Measurements from ENCODE around the gene CT45A5.
"Not testable (repeated sequence)": the region's sequence is repeated elsewhere in the genome, so short reads cannot be mapped to it uniquely, and the experiment has no call there.

Gene CT45A5, protein sequence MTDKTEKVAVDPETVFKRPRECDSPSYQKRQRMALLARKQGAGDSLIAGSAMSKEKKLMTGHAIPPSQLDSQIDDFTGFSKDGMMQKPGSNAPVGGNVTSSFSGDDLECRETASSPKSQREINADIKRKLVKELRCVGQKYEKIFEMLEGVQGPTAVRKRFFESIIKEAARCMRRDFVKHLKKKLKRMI

GRCh38 chrX:135785403-135785802, at the start of gene CT45A5:
Gene CT45A5, minus strand, starts transcription at chrX:135785503. Its CDS starts 3,774 bp downstream, at chrX:135781729.
- in situ Hi-C loops (cut with HindIII; ENCODE audit: low sequenced_read_pairs) = not testable (repeated sequence)

- in situ Hi-C loops (cut with HindIII; ENCODE audit: low sequenced_read_pairs) = not testable (repeated sequence)
Observed at GRCh38 chrX:135819912-135820311, 34.6 kb upstream of the CT45A5 start, which contains the start of gene CT45A2. Gene CT45A2, minus strand, starts transcription at chrX:135820012. Its CDS starts 3,747 bp downstream, at chrX:135816265.

- in situ Hi-C loops (cut with HindIII; ENCODE audit: low sequenced_read_pairs) = not testable (repeated sequence)
Observed at GRCh38 chrX:135802687-135803086, 17.4 kb upstream of the CT45A5 start, which contains the start of gene CT45A6. Gene CT45A6, minus strand, starts transcription at chrX:135802787. Its CDS starts 3,794 bp downstream, at chrX:135798993.

DNA sequence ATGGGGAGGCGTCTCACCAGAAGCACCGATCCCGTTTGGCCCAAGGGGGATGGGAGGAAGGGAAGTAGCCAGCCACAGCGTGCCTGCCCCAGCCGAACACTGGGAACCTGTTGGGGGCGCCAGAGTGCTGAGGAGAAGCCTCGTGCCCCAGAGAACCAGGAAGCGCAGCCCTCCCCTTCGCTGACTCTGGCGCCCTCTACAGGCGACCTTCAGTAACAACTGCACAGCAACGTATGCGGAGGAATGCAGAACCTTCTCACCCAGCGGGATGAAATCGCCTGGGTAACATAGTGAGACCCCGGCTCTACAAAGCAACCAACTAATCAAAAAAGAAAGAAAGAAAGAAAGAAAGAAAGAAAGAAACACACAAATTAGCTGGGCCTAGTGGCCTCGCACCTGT, 17.2 kb downstream of the CT45A5 start, which contains the start of gene CT45A3:
Gene CT45A3, minus strand, starts transcription at position 101 of the 400 bp plus-strand sequence. CDS start 3,747 bp downstream, outside the sequence.
- in situ Hi-C loops (cut with HindIII; ENCODE audit: low sequenced_read_pairs) = not testable (repeated sequence)

- in situ Hi-C loops (cut with HindIII; ENCODE audit: low sequenced_read_pairs) = not testable (repeated sequence)
Observed at GRCh38 chrX:135744739-135745138, 40.6 kb downstream of the CT45A5 start.

DNA sequence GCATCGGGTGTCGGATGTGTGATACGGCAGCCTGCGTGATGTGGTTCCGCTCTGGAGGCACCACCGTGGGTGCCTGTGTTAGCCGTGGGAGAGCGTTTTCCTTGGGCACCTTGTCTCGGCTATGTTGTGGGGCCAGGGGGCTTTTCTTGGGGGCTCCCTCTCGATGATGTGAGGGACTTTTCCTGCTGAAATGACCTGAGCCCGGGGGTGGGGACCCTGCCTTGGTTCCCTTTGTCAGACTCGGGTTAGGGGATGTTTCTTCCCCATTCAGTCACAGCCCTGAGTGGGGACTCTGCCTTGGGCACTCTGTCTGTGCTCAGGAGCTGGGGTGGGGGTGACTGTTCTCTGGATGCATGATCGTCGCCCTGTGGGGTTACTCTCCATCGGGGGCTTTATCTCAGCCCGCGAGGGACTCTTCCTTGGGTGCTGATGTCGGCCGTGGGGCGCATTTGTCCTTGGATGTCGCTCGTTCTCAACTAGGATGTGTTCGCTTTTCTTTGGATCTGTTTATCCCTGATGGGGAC, 44.0 kb downstream of the CT45A5 start:
- in situ Hi-C loops (cut with HindIII; ENCODE audit: low sequenced_read_pairs) = no loop called here

- in situ Hi-C loops (cut with HindIII; ENCODE audit: low sequenced_read_pairs) = no loop called here
Observed at GRCh38 chrX:135740681-135741149, 44.6 kb downstream of the CT45A5 start.

GRCh38 chrX:135737366-135738071, 47.8 kb downstream of the CT45A5 start:
- in situ Hi-C loops (cut with HindIII; ENCODE audit: low sequenced_read_pairs) = no loop called here

GRCh38 chrX:135734666-135735065, 50.6 kb downstream of the CT45A5 start:
- in situ Hi-C loops (cut with HindIII; ENCODE audit: low sequenced_read_pairs) = not testable (repeated sequence)
